HepG2 (cell line): ENCODE results near the gene PRSS36. TPM values are rescaled to one million over a fixed set of nuclear protein-coding genes. Genes with fewer than 3 reads are reported as not detected.

Experiments
- ATAC-seq: fragments of 200-7000 bp; cut with Tn5 transposase; 3 replicates; pipeline ENCODE4 v1.9.1; 2020; ENCODE audit warnings: mild to moderate bottlenecking, moderate library complexity
- BruUV-seq: library from RNA; stranded (reverse); fragments of 400-500 nt; replicated peaks from 2 replicates; lab custom pipeline; 2021; lab: Mats Ljungman, UMichigan
- CTCF ChIA-PET: fragments of 300-600 bp; formaldehyde crosslinking; extraction: SDS; loops from one replicate; lab custom pipeline; 2021; ENCODE audit warnings: low total read pairs, inconsistent platforms, low intra/inter-chr PET ratio; lab: Yijun Ruan, JAX
- POLR2A ChIA-PET: fragments of 350-600 bp; sonication (Branson Sonifier 250); formaldehyde crosslinking; loops from one replicate; lab custom pipeline; 2020; ENCODE audit warnings: antibody characterized with exemption, inconsistent platforms; lab: Yijun Ruan, JAX
- DNase-seq: peaks from one replicate; pipeline ENCODE4 v3.0.0-alpha.2; 2015; ENCODE audit warnings: low spot score
- FAIRE-seq: peaks from 3 replicates; lab custom pipeline; 2011; peaks lifted over from hg19 to GRCh38; lab: Jason Lieb, UNC
- H2AFZ ChIP-seq: one replicate; pipeline ENCODE4 v1.6.1; 2011; ENCODE audit warnings: low read length, inconsistent platforms
- H3K27ac ChIP-seq: fragments of 300-600 bp; 3 replicates; pipeline ENCODE4 v1.8.0; 2011; ENCODE audit warnings: mixed run types, mild to moderate bottlenecking, mixed read lengths, low read length, inconsistent platforms; ENCODE audit not compliant: insufficient read depth; ENCODE audit errors: extremely low read length
- H3K27me3 ChIP-seq, 2 experiments: fragments of 200-600 bp in 1 of 2; 2 replicates in 1 of 2; 3 replicates in 1 of 2; pipeline versions ENCODE4 v1.6.0 to v1.8.0; 2011; ENCODE audit warnings: low read length in 2 of 2, mild to moderate bottlenecking in 2 of 2, moderate library complexity in 2 of 2, inconsistent platforms in 1 of 2; ENCODE audit not compliant: insufficient read depth in 2 of 2, control insufficient read depth in 1 of 2
- H3K36me3 ChIP-seq, 2 experiments: fragments of 200-600 bp in 1 of 2; replicated peaks in 1 of 2; 2 replicates in 1 of 2; 3 replicates in 1 of 2; pipeline versions ENCODE4 v1.5.1 to v1.8.0; 2011; ENCODE audit warnings: low read length in 2 of 2, inconsistent platforms in 1 of 2; ENCODE audit not compliant: insufficient read depth in 2 of 2, control insufficient read depth in 1 of 2
- H3K4me1 ChIP-seq: 2 replicates; pipeline ENCODE4 v1.5.1; 2012; ENCODE audit warnings: low read length, inconsistent platforms; ENCODE audit not compliant: insufficient read depth
- H3K4me2 ChIP-seq: 2 replicates; pipeline ENCODE4 v1.6.0; 2011; ENCODE audit warnings: low read depth, low read length, inconsistent platforms
- H3K4me3 ChIP-seq, 3 experiments: fragments of 200-600 bp in 1 of 3; sonication (generic), shearing (Covaris generic) in 1 of 3; replicated peaks in 1 of 3; 2 replicates each; pipeline ENCODE4 v1.5.1; 2011 to 2016; ENCODE audit warnings: low read length in 3 of 3, inconsistent platforms in 2 of 3, low read depth in 2 of 3, mild to moderate bottlenecking in 2 of 3, control low read depth in 1 of 3, mixed read lengths in 1 of 3; ENCODE audit not compliant: insufficient read depth in 1 of 3
- H3K79me2 ChIP-seq: one replicate; pipeline ENCODE4 v1.6.1; 2011; ENCODE audit warnings: low read length, inconsistent platforms; ENCODE audit not compliant: insufficient read depth
- H3K9ac ChIP-seq: 2 replicates; pipeline ENCODE4 v1.6.0; 2011; ENCODE audit warnings: mild to moderate bottlenecking, low read depth, low read length, inconsistent platforms; ENCODE audit not compliant: insufficient read depth
- H3K9me3 ChIP-seq: 2 replicates; pipeline ENCODE4 v1.5.1; 2012; ENCODE audit warnings: mild to moderate bottlenecking, low read length
- H4K20me1 ChIP-seq: 2 replicates; pipeline ENCODE4 v1.6.0; 2011; ENCODE audit warnings: inconsistent platforms, mild to moderate bottlenecking, low read length, moderate library complexity; ENCODE audit not compliant: insufficient read depth
- AGO2 ChIP-seq: fragments of 200-400 bp; formaldehyde crosslinking; optimal IDR thresholded peaks from 2 replicates; pipeline ENCODE3; 2017; ENCODE audit warnings: mild to moderate bottlenecking, low read depth, low read length, moderate library complexity
- BCL6 ChIP-seq: IDR thresholded peaks from 2 replicates; pipeline ENCODE4 v1.6.1; 2016; ENCODE audit warnings: missing genetic modification reagents, missing compliant biosample characterization
- GTF3A ChIP-seq: sonication (generic); formaldehyde crosslinking; conservative IDR thresholded peaks from 2 replicates; pipeline ENCODE4 v1.4.0; 2020; ENCODE audit warnings: mild to moderate bottlenecking, missing genetic modification reagents
- JUNB ChIP-seq: sonication (generic); formaldehyde crosslinking; IDR thresholded peaks from 2 replicates; pipeline ENCODE4 v1.8.0; 2022; ENCODE audit warnings: missing genetic modification reagents, mild to moderate bottlenecking, borderline replicate concordance
- MED13 ChIP-seq: sonication (generic); formaldehyde crosslinking; IDR thresholded peaks from 2 replicates; pipeline ENCODE4 v1.5.0; 2020; ENCODE audit warnings: missing genetic modification reagents
- ONECUT2 ChIP-seq: sonication (generic); formaldehyde crosslinking; IDR thresholded peaks from 2 replicates; pipeline ENCODE4 v1.4.0; 2020; ENCODE audit warnings: missing genetic modification reagents
- POLR2A ChIP-seq, 2 experiments: IDR thresholded peaks; 2 replicates each; pipeline ENCODE4 v1.6.1; 2011; ENCODE audit warnings: low read depth in 2 of 2, low read length in 2 of 2, mild to moderate bottlenecking in 1 of 2, moderate library complexity in 1 of 2; ENCODE audit not compliant: insufficient read depth in 1 of 2
- RAD21 ChIP-seq: fragments of 450-650 bp; formaldehyde crosslinking; IDR thresholded peaks from 2 replicates; pipeline ENCODE4 v1.5.0; 2020; ENCODE audit warnings: mild to moderate bottlenecking
- RBM22 ChIP-seq: fragments of 200-400 bp; formaldehyde crosslinking; optimal IDR thresholded peaks from 2 replicates; pipeline ENCODE3; 2017; ENCODE audit warnings: mild to moderate bottlenecking, low read length, moderate library complexity
- SMC3 ChIP-seq: IDR thresholded peaks from 2 replicates; pipeline ENCODE4 v1.6.1; 2011; ENCODE audit warnings: low read length, improper control_type of control experiment
- SOX5 ChIP-seq: IDR thresholded peaks from 2 replicates; pipeline ENCODE4 v1.6.1; 2016; ENCODE audit warnings: borderline replicate concordance
- ZFP36L2 ChIP-seq: sonication (generic); formaldehyde crosslinking; IDR thresholded peaks from 2 replicates; pipeline ENCODE4 v1.4.0; 2020; ENCODE audit warnings: missing genetic modification reagents
- ZNF121 ChIP-seq: sonication (generic); formaldehyde crosslinking; IDR thresholded peaks from 2 replicates; pipeline ENCODE4 v1.5.0; 2020; ENCODE audit warnings: mild to moderate bottlenecking, missing genetic modification reagents
- ZNF260 ChIP-seq: sonication (generic); formaldehyde crosslinking; IDR thresholded peaks from 2 replicates; pipeline ENCODE4 v1.4.0; 2020; ENCODE audit warnings: missing genetic modification reagents, low read depth, mild to moderate bottlenecking, borderline replicate concordance
- ZNF317 ChIP-seq: sonication (generic); formaldehyde crosslinking; IDR thresholded peaks from 2 replicates; pipeline ENCODE4 v1.5.0; 2020; ENCODE audit warnings: mild to moderate bottlenecking, missing genetic modification reagents
- ZNF350 ChIP-seq: sonication (generic); formaldehyde crosslinking; IDR thresholded peaks from 2 replicates; pipeline ENCODE4 v1.4.0; 2020; ENCODE audit warnings: mild to moderate bottlenecking, low read depth, missing genetic modification reagents, borderline replicate concordance
- ZNF775 ChIP-seq: sonication (generic); formaldehyde crosslinking; IDR thresholded peaks from 2 replicates; pipeline ENCODE4 v1.4.0; 2020; ENCODE audit warnings: missing genetic modification reagents, mild to moderate bottlenecking, moderate library complexity, borderline replicate concordance
- ZNF782 ChIP-seq: sonication (generic); formaldehyde crosslinking; IDR thresholded peaks from 2 replicates; pipeline ENCODE4 v1.4.0; 2020; ENCODE audit warnings: missing genetic modification reagents, mild to moderate bottlenecking, borderline replicate concordance
- whole genome bisulfite sequencing: methylation state at CpG from one replicate; pipeline ENCODE4 v1.1.6; 2017; ENCODE audit warnings: low lambda C conversion rate; 5-methylcytosine and 5-hydroxymethylcytosine counted together
- in situ Hi-C: cut with HindIII; loops from 2 replicates; pipeline ENCODE4 v1.10.0; 2017; ENCODE audit warnings: low pct_unique_long_range_greater_than_20kb; ENCODE audit not compliant: extremely low pct_ligation_motif_present
- intact Hi-C: fragments of 100-400 bp; cut with micrococcal nuclease; formaldehyde crosslinking; loops from one replicate; pipeline ENCODE4 v1.10.0; 2022; ENCODE audit not compliant: unreplicated experiment
- polyA plus RNA-seq, 8 experiments: library from polyadenylated mRNA; depleted of rRNA in 3 of 8; stranded (reverse) in 7 of 8; unstranded in 1 of 8; fragments of >200 nt; fragmentation: Illumina TruSeq in 4 of 8; extraction: Trizol in 4 of 8; gene quantifications; 2 replicates each; pipeline versions ENCODE4 v1.2.1 to v1.2.3, GENCODE V29; 2011 to 2016; ENCODE audit warnings: low read depth in 4 of 8, missing spikeins in 1 of 8, mixed read lengths in 1 of 8; ENCODE audit not compliant: insufficient read depth in 1 of 8
- total RNA-seq, 5 experiments: library from RNA; depleted of rRNA; stranded (reverse); fragments of >200 nt; fragmentation: Illumina TruSeq; extraction: Trizol; gene quantifications; 2 replicates each; pipeline ENCODE4 v1.2.3, GENCODE V29; 2016; ENCODE audit warnings: low read depth in 1 of 5
- TF ChIP-seq, protein P1 (sequence below): sonication (generic); formaldehyde crosslinking; IDR thresholded peaks from 2 replicates; pipeline ENCODE4 v1.8.1; 2023; ENCODE audit warnings: missing genetic modification reagents, mild to moderate bottlenecking, borderline replicate concordance
- TF ChIP-seq, protein P2 (sequence below), 2 experiments: fragments of 450-650 bp in 1 of 2; sonication (generic) in 1 of 2; formaldehyde crosslinking; IDR thresholded peaks; 2 replicates each; pipeline versions ENCODE4 v1.5.0 to v1.8.0; 2020 to 2022; ENCODE audit warnings: mild to moderate bottlenecking in 1 of 2, missing genetic modification reagents in 1 of 2
- TF ChIP-seq, protein P3 (sequence below): IDR thresholded peaks from 2 replicates; pipeline ENCODE4 v1.6.1; 2016; ENCODE audit warnings: low read depth

Gene PRSS36
- total and polyA plus RNA-seq, 2 of the 13 experiments (the other 11 are each of a cell fraction or from before 2014, with no cell fraction given) = 1.5 to 2.1 TPM

DNA sequence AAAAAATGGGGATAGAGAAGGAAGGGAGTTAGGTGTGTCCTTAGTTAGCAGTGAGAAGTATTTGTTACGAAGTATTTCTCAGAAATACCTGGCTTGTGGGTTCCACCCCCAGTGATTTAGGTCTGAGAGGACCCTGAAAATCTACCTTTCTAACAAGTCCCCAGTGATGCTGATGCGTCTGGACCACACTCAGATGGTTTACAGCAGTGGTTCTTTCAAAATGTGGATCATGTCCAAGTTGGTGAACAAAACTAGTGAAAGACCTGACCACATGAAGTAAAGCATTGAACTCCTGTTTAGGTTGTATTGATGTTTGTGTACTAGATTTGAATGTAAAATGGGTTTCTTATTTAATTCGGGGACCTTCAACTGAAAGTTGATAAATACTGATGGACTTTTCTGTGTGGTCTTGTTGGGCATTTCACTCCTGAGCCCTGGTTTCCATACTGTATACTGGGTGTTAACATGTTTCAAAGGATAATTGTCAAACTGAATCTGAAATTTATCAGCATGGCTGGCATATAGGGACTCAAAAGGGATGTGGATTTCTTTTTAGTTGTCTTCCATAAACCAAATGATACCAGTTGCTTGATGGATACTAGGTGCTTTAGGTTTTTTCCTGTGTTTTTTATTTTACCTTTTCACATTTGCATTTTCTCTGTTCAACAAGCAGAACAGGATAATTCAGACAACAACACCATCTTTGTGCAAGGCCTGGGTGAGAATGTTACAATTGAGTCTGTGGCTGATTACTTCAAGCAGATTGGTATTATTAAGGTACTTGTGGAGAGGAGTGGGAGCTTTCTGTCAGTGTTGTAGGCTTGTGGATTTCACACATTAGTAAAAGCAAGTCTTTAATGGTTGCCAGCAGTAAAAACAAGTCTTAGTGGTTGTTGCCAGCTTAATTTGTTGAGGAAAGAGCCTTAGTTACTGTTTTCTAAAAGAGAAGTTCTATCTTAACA lies 38.9 kb upstream of the PRSS36 start (continued):
- TF ChIP-seq, protein P1, sequence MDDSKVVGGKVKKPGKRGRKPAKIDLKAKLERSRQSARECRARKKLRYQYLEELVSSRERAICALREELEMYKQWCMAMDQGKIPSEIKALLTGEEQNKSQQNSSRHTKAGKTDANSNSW (CRISPR knock-in tag) = no peak
- TF ChIP-seq, protein P2, sequence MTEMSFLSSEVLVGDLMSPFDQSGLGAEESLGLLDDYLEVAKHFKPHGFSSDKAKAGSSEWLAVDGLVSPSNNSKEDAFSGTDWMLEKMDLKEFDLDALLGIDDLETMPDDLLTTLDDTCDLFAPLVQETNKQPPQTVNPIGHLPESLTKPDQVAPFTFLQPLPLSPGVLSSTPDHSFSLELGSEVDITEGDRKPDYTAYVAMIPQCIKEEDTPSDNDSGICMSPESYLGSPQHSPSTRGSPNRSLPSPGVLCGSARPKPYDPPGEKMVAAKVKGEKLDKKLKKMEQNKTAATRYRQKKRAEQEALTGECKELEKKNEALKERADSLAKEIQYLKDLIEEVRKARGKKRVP (CRISPR knock-in tag; IDR thresholded peaks at IDR 0.05) = 0 out of 4 replicates have a peak, but pooled peaks of 1 of the 2 experiments have one; percentile 25
- TF ChIP-seq ZNF317 (0 out of 2 replicates have a peak, but pooled peaks have one; percentile 16), ZNF782 (CRISPR knock-in tag) (no peak), POLR2A (IDR thresholded peaks at IDR 0.05; ENCODE audit: insufficient read depth in 1 of 2, low read depth in 2 of 2, low read length in 2 of 2) (peak; percentile 5 to 61; a peak in 2 of 4 replicates)

DNA sequence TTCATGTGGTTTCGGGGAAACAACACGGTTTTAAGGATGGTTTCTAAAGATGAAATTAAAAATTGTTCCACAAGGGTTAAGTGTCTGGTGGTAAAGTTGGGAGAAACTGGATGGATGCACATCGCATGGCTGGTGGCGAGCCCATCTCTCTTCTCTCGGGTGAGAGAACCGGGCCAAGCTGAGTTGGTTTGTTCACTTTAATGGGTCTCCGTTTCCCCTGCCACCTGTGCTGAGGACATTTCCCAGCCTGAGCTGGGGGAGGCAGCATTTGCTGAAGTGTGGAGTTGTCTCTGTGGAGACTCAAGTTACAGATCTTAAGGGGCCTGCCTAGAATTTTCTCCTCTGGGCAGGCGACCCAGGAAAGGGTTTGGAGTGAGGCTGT lies 37.9 kb upstream of the PRSS36 start:
- POLR2A ChIA-PET = interaction anchor here (0.8 to 1.4 kb wide), 2 partner anchors 10 to 19 kb away, joined by 3 read pairs; no protein-coding TSS in a partner anchor
- FAIRE-seq (no peak), DNase-seq (no peak), ATAC-seq (no peak)
- TF ChIP-seq RBM22 = peak; percentile 78
- TF ChIP-seq, protein P3, sequence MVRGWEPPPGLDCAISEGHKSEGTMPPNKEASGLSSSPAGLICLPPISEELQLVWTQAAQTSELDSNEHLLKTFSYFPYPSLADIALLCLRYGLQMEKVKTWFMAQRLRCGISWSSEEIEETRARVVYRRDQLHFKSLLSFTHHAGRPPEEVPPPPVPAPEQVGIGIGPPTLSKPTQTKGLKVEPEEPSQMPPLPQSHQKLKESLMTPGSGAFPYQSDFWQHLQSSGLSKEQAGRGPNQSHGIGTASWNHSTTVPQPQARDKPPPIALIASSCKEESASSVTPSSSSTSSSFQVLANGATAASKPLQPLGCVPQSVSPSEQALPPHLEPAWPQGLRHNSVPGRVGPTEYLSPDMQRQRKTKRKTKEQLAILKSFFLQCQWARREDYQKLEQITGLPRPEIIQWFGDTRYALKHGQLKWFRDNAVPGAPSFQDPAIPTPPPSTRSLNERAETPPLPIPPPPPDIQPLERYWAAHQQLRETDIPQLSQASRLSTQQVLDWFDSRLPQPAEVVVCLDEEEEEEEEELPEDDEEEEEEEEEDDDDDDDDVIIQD (CRISPR knock-in tag) = no peak
- TF ChIP-seq RAD21 (CRISPR knock-in tag) = 0 out of 2 replicates have a peak, but pooled peaks have one; percentile 8
- no peak for TF ChIP-seq ZNF350 (CRISPR knock-in tag)
- TF ChIP-seq ZNF775 = no peak
- no peak for TF ChIP-seq ZNF121 (CRISPR knock-in tag)
- no peak for TF ChIP-seq BCL6 (CRISPR knock-in tag)
- TF ChIP-seq JUNB (CRISPR knock-in tag) = no peak
- TF ChIP-seq AGO2 = peak; percentile 3
- no peak for TF ChIP-seq ZFP36L2 (CRISPR knock-in tag)
- no peak for TF ChIP-seq SOX5 (CRISPR knock-in tag)
- no peak for TF ChIP-seq ZNF260
- no peak for TF ChIP-seq GTF3A (CRISPR knock-in tag)
- TF ChIP-seq SMC3 = peak; percentile 10; the same call in 1 of the 2 replicates
- TF ChIP-seq MED13 (CRISPR knock-in tag) = no peak
- TF ChIP-seq POLR2A (IDR thresholded peaks at IDR 0.05; ENCODE audit: insufficient read depth in 1 of 2, low read depth in 2 of 2, low read length in 2 of 2) = peak in 1 of 2 experiments; percentile 38; a peak in 1 of 4 replicates
- TF ChIP-seq ONECUT2 (CRISPR knock-in tag) = no peak
- Histone ChIP-seq H3K9ac (no peak overlapping the region), H2AFZ (no peak overlapping the region), H3K36me3 (peaks cover 62 to 98% of the 10 kb centered on the region in 2 experiments), H3K4me2 (no peak overlapping the region), H3K27me3 (no peaks in the 10 kb centered on the region), H3K4me1 (peaks cover 40% of the 10 kb centered on the region), H3K9me3 (no peaks in the 10 kb centered on the region), H3K79me2 (peaks cover 36% of the 10 kb centered on the region), H4K20me1 (peaks cover 87% of the 10 kb centered on the region), H3K27ac (no peak overlapping the region), H3K4me3 (no peak overlapping the region)
- intact Hi-C loops = no loop called here
- BruUV-seq = no TSS peak
- CTCF ChIA-PET = no interaction called here
- WGBS = 97% methylated on average over 8 of the region's 8 CpGs
- in situ Hi-C loops = no loop called here
